GM18951 (cell line): ENCODE data around the gene CCDC134.

Experiments used
- POLR2A ChIP-seq: IDR thresholded peaks from 4 replicates; pipeline ENCODE4 v1.6.1; 2011; ENCODE audit warnings: mild to moderate bottlenecking; ENCODE audit not compliant: insufficient read length, insufficient read depth; ENCODE audit errors: extremely low read depth
- in situ Hi-C: fragments of 300-500 bp; cut with MboI; formaldehyde crosslinking; loops from one replicate; pipeline ENCODE4 v1.12.0; 2022; ENCODE audit warnings: low sequenced_read_pairs, mixed read lengths, inconsistent platforms; ENCODE audit not compliant: unreplicated experiment

Gene CCDC134

GRCh38 chr22:41820447-41820846 lies 20.0 kb downstream of the CCDC134 start:
- no peak for TF ChIP-seq POLR2A
- in situ Hi-C loops = no loop called here

DNA sequence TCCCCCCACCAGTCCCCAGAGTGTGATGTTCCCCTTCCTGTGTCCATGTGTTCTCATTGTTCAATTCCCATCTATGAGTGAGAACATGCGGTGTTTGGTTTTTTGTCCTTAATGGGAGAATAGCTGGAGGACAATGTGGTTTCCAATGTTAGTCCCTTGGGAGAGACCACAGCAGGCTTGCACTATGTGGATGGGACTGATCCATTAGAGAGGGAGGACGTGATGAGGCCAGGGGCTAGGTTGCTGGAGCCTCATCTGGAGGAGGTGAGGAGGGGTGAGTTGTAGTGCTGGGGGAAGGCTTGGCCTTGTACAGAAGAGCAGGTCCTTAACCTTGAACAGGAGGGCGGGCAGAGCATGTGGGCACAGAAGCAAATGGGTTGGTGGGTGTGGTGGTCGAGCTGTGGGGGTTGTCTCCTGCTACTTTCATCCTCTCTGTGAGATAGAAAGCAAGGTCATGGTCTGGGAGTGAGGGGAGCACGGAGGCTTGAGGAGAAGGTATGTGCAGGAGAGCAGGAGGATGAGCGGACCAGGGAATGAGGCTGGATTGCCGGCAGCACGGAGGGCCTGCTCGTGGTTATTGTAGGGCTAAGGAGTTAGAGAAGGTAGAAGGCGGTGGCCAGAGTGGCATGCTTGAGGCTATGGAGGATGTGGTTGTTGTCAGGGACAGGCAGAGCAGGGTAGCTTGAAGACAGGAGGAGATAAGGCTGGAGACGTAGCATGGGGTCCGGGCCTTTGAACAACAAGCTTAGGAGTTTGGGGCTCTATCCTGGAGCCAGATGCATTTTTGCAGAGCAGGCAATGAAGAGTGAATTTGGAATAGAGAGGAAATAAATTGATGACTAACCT lies 21.2 kb downstream of the CCDC134 start:
- in situ Hi-C loops = no loop called here
- no peak for TF ChIP-seq POLR2A

DNA sequence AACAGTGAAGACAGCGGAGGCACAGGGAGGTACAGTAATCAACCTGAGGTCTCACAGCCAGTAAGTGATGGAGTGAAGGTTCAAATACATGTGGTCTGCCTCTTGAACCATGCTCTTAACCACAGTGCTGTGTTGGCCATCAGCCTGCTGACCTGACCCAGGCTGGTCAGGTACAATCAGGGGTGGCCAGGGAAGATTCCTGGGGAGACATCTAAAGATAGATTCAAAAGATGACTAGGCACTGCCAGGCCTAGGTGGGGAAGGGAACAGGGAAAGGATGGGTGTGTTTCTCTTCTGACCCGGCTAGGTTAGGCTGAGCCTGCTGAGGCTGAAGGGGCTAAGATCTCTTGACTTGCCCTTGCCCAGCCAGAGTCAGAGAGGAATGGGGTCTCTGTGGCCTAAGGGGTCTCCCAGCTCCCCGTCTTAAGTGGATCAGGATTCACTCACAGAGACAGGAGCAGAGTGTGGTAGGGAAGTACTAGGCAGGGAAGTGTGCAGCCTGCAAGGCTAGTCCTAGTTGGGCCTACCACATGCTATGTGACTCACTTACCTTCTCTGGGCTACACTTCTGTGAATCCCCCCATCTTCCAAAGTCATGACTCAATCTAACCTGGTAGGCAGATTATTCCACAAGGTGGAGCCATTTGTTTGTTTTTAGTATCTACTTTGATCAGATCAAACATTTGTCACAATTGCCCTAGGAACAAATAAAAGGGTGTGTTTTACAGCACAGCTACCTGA lies 22.0 kb downstream of the CCDC134 start:
- in situ Hi-C loops = no loop called here
- no peak for TF ChIP-seq POLR2A

GRCh38 chr22:41823797-41824196 lies 23.3 kb downstream of the CCDC134 start:
- TF ChIP-seq POLR2A = no peak
- in situ Hi-C loops = no loop called here

- in situ Hi-C loops = no loop called here
- no peak for TF ChIP-seq POLR2A
These were observed 24.9 kb downstream of the CCDC134 start for GRCh38 chr22:41825376-41825775.

- in situ Hi-C loops = no loop called here
- TF ChIP-seq POLR2A = no peak
These were observed 25.5 kb downstream of the CCDC134 start for GRCh38 chr22:41826021-41826420.

DNA sequence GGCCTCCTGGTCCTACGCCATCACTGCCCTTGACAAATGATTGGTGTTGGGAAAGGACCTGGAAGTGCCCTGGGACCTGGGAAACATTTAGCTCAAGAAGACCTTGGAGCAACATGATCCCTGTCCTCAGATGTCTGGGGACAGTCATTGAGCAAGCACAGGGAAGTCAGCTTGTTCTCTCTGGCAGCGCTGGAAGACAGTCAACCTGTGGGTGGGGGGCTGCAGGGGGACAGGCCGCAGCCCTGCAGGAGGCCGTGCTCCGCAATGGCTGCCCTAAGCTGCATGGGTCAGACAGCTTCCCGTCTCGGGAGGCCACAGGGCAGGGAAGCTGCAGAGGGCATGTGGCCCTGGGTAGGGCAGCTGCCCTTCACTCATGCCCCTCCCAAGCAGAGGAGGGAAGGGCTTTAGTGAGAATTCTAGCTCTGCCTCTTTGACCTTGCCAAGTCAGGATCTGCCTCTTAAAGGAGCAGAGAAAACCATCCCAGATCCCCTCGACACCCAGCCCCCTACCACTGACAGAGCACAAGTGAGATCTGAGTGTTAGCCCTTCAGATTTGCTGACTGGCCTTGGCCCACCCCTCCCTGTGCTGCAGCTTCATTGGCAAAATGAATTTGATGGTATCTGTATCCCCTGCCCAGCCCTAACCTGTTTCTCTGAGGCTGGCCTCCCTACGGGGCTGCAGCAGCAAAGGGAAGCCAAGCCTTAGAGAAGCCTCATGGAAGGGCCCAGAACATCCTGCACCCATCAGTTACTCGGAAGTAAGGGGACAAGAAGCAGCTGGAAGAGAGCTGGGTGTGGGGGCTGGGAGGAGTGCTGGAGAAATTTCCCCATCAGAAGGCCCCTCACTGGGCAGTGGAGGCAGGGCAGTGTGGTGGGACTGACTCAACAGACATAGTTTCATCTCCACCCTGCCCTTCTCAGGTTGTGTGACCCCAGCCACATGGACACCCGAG lies 26.2 kb downstream of the CCDC134 start:
- in situ Hi-C loops = no loop called here
- TF ChIP-seq POLR2A = no peak

GRCh38 chr22:41827671-41828070 lies 27.2 kb downstream of the CCDC134 start:
- in situ Hi-C loops = no loop called here
- no peak for TF ChIP-seq POLR2A

DNA sequence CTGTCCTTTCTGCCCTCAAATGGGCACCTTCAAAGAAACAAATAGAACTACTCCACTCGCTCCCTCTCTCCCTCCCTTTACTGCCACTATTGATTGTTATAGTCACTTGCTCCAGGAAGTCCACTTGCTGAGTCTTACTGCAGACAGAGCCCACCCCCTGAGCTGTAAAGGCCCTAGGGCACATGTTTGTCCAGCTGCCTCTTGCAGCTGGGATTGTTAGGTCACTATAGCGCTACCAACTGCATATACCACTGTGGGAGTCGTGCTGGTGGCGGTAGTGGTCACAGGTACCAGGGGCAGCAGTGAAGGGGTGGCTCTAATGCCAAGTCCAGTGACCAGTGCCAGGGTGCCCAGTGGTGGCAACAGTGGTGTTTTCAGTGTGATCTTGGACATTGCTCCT lies 28.0 kb downstream of the CCDC134 start:
- in situ Hi-C loops = no loop called here
- TF ChIP-seq POLR2A = no peak

GRCh38 chr22:41830174-41830573 lies 29.7 kb downstream of the CCDC134 start:
- TF ChIP-seq POLR2A = no peak
- in situ Hi-C loops = no loop called here

DNA sequence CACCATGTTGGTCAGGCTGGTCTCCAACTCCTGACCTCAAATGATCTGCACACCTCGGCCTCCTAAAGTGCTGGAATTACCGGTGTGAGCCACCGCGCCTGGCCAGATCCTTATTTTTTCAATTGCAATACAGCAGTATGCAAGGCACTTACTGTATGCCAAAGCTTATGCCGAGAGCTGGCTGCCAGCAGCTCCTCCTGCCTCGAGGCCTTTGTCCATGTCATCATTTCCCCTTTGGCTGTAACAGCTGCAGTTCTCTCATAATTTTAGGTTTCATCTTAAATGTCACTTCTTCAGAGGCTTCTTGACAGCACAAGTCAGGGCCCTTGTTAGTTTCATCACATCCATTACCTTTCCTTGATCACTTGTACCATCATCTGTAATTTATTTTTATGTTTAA lies 30.9 kb downstream of the CCDC134 start:
- no peak for TF ChIP-seq POLR2A
- in situ Hi-C loops = no loop called here

GRCh38 chr22:41831828-41832552 lies 31.5 kb downstream of the CCDC134 start:
- no peak for TF ChIP-seq POLR2A
- in situ Hi-C loops = no loop called here
